HL-60/S4 (cell line): ENCODE results near the gene CRHR2.

Experiments used
- in situ Hi-C: fragments of 300-500 bp; cut with MboI; formaldehyde crosslinking; loops from 2 replicates; pipeline ENCODE4 v1.14.3; 2022; ENCODE audit warnings: low sequenced_read_pairs

CRHR2 gene

DNA sequence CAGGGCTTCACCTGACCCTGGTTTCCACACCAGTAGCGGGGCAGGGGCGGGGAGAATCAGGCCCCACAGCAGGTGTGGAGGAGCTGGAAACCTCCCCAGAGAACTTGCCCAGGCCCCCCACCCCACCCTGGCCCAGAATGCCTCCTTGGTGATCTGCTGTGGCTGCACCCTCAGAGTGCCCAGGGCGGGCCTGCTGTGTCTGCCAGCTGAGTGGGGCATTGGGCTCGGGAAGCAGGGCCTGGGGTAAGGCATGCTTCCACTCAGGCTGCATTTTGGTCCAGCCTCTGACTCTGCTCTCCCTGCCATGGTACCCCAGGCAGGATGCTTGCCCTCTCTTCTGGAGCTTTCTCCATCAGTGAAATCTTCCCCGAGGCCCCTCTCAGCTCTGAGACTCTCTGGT lies 1.1 kb upstream of the CRHR2 start:
- in situ Hi-C loops: no loop called here

GRCh38 chr7:30681815-30682211 lies 443 bp downstream of the CRHR2 start:
- in situ Hi-C loops: no loop called here

DNA sequence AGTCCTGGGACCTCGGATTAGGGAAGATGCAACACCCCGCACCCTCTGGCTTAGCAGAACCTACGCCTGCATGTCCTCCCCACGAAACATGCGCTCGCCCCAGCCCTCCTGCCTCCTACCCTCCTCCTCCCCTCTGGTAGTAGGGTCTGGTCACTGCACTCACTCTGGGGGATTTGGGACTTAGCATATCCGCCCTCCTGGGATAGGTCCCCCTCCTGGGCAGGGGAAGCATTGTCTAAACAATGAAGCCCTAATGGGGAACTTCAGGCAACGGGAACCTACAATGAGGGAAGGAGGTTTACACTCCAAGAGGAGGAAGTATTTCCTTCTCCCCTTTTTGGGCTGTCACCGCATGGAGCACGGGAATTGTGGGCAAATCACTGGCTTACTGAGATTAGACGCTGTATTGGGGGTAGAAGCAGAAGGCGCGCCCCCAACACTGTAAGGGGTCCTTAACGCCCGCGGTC lies 892 bp downstream of the CRHR2 start:
- in situ Hi-C loops: no loop called here

DNA sequence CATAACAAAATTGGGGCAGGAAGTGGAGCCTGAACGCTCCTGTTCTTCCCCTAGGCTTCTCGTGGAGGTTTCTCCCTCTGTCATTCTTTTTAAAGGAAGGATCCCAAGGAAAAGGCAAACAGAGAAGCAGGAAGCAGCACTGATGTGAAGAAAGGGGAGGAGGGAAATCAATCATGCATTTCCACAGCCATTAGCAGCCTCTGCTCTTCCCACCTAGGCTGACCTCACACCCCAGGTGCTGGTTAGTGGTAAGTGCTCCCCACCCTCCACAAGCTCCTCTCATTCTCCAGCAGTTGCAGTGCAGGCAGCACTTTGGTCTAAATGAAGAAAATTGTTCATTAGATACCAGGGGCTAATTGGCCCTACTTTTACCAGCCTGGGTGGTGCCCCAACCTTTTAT lies 2.6 kb downstream of the CRHR2 start:
- in situ Hi-C loops: no loop called here

GRCh38 chr7:30678805-30679204 lies 3.5 kb downstream of the CRHR2 start:
- in situ Hi-C loops: no loop called here

- in situ Hi-C loops: no loop called here
Observed at GRCh38 chr7:30674876-30675275, 7.4 kb downstream of the CRHR2 start.

GRCh38 chr7:30674420-30674819 lies 7.8 kb downstream of the CRHR2 start:
- in situ Hi-C loops: no loop called here

GRCh38 chr7:30671793-30672465 lies 10.3 kb downstream of the CRHR2 start:
- in situ Hi-C loops: no loop called here

DNA sequence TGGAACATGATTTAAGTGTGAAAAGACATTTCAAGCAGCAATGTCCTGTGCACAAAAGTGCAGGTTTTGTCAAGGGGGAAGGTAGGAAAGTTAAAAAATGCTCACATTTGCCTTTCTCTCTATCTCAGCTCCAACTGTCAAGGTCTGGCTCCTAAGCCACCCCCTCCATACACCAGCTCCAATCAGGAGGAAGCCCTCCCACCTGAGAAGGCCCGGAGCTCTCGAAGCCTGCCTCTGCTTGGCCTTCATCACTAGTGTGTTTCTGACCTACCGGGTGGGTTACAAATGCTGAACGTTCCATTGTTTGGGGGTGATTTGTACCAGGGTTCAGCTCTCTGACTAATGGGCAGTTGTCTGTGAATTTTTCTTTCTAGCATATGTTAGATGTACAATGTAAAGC lies 14.2 kb downstream of the CRHR2 start:
- in situ Hi-C loops: no loop called here

- in situ Hi-C loops: no loop called here
Observed at GRCh38 chr7:30667172-30667571, 15.1 kb downstream of the CRHR2 start.

DNA sequence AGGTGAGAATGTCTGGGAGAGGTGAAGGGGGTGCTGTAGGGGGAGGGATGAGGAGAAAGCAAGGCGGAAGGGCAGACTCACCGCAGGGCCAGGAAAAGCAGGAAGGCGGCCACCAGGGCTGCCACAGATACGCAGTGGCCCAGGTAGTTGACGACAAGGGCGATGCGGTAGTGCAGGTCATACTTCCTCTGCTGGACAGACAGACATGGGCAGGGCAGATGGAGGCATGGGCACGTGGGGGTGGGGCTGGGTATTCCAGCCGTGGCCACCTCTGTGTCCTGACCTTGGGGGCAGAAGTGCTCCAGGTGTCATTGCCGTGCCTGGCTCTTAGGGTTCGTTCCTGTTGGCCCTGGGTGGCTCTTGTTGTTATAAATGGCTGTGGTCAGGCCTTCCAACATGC lies 16.8 kb downstream of the CRHR2 start:
- in situ Hi-C loops: no loop called here

DNA sequence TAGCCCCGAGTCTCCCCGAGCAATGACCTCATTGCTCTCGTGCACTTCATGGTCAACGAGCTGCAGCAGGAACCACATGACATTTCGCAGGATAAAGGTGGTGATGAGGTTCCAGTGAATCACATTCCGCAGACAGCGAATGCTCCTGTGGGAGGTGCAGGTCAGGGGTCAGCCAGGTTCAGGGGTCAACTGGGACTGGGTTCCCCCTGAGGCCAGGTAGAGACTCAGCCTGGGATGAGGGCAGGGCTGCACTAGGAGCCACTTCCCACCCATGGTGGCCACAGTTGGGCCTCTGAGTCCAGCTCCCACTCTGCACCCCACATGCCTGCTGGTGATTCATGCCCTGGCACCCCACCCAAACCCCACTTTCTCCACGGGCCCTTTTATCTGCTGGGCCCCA lies 17.2 kb downstream of the CRHR2 start:
- in situ Hi-C loops: no loop called here

DNA sequence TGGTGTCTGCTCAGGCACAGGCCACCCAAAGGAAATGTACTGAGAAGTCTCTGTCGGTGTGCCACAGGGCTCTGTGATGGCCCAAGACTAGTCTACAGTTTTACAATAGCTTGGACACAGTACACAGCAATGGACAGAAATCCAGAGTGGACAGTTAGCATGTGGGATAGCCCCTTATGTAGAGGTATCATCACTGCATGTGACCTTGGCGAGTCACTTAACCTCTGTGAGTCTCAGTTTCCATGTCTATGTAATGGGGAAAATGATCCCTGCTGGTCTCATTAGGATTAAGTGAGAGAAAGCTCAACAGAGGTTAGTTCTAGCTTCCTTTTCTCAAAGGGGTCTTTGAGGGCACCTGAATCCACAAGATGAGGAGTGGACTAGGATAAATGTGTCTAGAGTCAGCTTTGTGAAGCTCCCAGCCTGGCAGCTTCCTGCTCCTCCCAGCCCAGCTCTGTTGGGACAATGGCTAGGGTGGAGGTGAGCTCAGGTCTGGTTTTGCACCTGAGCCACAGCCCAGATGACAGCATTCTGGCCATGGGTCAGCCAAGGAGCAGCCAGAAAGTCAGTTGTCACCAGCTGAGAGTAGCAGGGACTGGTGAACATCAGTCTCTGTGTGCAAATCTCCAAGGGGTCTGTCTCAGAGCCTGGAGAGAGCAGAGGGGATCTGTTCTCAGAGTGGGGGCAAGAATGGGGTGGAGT lies 17.9 kb downstream of the CRHR2 start:
- in situ Hi-C loops: no loop called here

DNA sequence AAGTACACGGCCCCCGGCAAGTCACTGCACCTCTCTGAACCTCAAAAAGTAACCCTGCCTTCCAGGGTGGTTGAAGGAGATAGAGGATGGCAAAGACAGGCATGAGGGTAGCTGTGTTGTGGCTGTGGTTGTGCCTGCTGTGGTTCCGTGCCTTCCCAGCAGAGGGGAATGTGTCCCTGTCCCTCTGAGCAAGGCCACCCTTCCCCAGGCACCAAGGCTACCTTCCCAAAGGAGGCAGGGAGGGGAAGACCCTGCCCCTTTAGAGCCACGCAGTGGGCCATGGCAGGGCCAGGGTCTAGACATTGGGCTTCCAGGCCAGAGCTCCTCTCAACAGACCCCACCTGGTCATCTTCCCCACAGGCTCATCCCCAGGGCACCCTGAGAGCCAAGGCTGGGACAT lies 18.8 kb downstream of the CRHR2 start:
- in situ Hi-C loops: no loop called here

- in situ Hi-C loops: no loop called here
Observed at GRCh38 chr7:30662431-30662939, 19.8 kb downstream of the CRHR2 start.

- in situ Hi-C loops: no loop called here
Observed at GRCh38 chr7:30661926-30662325, 20.3 kb downstream of the CRHR2 start.

GRCh38 chr7:30660331-30661255 lies 21.7 kb downstream of the CRHR2 start:
- in situ Hi-C loops: no loop called here

GRCh38 chr7:30659312-30659711 lies 22.9 kb downstream of the CRHR2 start:
- in situ Hi-C loops: no loop called here

DNA sequence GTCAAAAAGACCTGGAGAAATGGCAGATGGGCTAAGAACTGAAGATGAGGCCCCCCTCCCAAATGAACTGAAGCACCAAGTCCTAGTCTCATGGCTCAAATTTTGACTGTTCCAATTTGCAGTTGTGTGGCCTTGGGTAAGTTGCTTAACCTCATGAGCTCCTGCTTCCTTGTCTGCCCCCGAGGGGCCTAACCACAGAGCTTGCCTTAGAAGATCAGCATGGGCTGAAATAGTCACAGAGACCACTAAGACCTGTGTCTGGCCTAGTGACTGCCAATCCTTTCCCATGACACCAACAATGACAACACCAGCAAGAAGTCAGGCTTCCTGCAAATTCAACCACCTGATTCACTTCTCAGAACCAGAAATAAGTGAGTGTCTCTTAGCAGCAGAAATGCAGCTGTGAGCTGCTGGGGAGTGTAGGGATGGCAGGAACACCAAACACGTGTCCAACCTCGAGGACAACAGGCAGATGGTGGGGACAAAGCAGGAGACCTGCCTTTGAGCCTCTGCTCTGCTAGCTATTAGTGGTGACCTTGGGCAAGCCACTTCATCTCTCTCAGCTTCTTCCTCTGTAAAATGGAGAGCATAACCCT lies 23.7 kb downstream of the CRHR2 start:
- in situ Hi-C loops: no loop called here

DNA sequence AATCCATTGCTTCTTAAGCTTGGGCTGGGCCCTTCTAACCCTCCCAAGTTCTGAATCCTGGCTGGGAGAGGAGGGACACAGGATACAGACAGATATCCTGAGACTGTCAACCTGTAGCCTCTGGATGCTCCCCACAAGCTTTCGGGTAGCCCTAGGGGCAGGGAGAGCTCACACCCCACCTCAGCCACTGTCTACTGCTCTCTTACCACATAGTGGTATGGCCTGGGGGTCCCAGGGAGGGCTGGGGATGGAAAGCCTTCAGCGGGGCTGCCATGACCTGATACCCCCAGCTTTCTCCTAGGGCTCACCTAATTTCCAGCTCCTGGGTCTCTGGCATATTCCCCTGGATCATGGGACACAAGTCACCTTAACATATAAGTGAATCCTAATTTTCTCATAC lies 25.1 kb downstream of the CRHR2 start:
- in situ Hi-C loops: no loop called here
